SK-N-SH treated with all-trans-retinoic acid at 6 μM for 48 hours (cell line): ENCODE measurements around the gene PHACTR3.

Experiments used
- ATAC-seq: fragments of 200-7000 bp; cut with Tn5 transposase; 3 replicates; pipeline ENCODE4 v1.9.1; 2020; ENCODE audit warnings: mild to moderate bottlenecking, moderate library complexity
- ARNTL ChIP-seq: fragments of 450-650 bp; formaldehyde crosslinking; IDR thresholded peaks from 2 replicates; pipeline ENCODE4 v1.5.0; 2020; ENCODE audit warnings: low read depth, mild to moderate bottlenecking, moderate library complexity, borderline replicate concordance
- BACH2 ChIP-seq: fragments of 250-450 bp; sonication (Bioruptor Pico); IDR thresholded peaks from 2 replicates; pipeline ENCODE4 v1.9.0; 2021; ENCODE audit warnings: mild to moderate bottlenecking, borderline replicate concordance
- CREB5 ChIP-seq: fragments of 250-450 bp; sonication (Bioruptor Pico); IDR thresholded peaks from 2 replicates; pipeline ENCODE4 v1.5.1; 2020; ENCODE audit warnings: low read depth, mild to moderate bottlenecking, moderate library complexity
- CSDC2 ChIP-seq: fragments of 250-450 bp; sonication (Bioruptor Pico); IDR thresholded peaks from 2 replicates; pipeline ENCODE4 v1.5.0; 2020; ENCODE audit warnings: mild to moderate bottlenecking, moderate library complexity
- CSRNP3 ChIP-seq: fragments of 250-450 bp; sonication (Bioruptor Pico); IDR thresholded peaks from 2 replicates; pipeline ENCODE4 v1.5.1; 2021; ENCODE audit warnings: mild to moderate bottlenecking, moderate library complexity
- GLIS3 ChIP-seq: fragments of 250-450 bp; sonication (Bioruptor Pico); IDR thresholded peaks from 2 replicates; pipeline ENCODE4 v1.5.0; 2020; ENCODE audit warnings: mild to moderate bottlenecking, moderate library complexity
- ISL1 ChIP-seq: fragments of 250-450 bp; sonication (Bioruptor Pico); IDR thresholded peaks from 2 replicates; pipeline ENCODE4 v2.1.2; 2022; ENCODE audit warnings: mild to moderate bottlenecking, moderate library complexity
- OSR1 ChIP-seq: fragments of 250-450 bp; sonication (Bioruptor Pico); IDR thresholded peaks from 2 replicates; pipeline ENCODE4 v1.8.0; 2022; ENCODE audit warnings: moderate library complexity, mild to moderate bottlenecking, inconsistent platforms
- PATZ1 ChIP-seq: fragments of 250-450 bp; sonication (Bioruptor Pico); IDR thresholded peaks from 2 replicates; pipeline ENCODE4 v1.8.0; 2020; ENCODE audit warnings: mild to moderate bottlenecking, moderate library complexity, borderline replicate concordance
- POU6F1 ChIP-seq: fragments of 250-450 bp; sonication (Bioruptor Pico); IDR thresholded peaks from 2 replicates; pipeline ENCODE4 v1.8.0; 2021; ENCODE audit warnings: low read depth, mild to moderate bottlenecking, moderate library complexity, borderline replicate concordance
- PPARA ChIP-seq: fragments of 250-450 bp; sonication (Bioruptor Pico); IDR thresholded peaks from 2 replicates; pipeline ENCODE4 v1.5.0; 2020; ENCODE audit warnings: mild to moderate bottlenecking, borderline replicate concordance
- RARB ChIP-seq: fragments of 250-450 bp; sonication (Bioruptor Pico); IDR thresholded peaks from 2 replicates; pipeline ENCODE4 v1.8.0; 2021; ENCODE audit warnings: mild to moderate bottlenecking, moderate library complexity
- SNAI2 ChIP-seq: fragments of 250-450 bp; sonication (Bioruptor Pico); IDR thresholded peaks from 2 replicates; pipeline ENCODE4 v1.5.0; 2020; ENCODE audit warnings: mild to moderate bottlenecking, moderate library complexity
- TCF4 ChIP-seq: fragments of 250-450 bp; sonication (Bioruptor Pico); IDR thresholded peaks from 2 replicates; pipeline ENCODE4 v1.8.0; 2021; ENCODE audit warnings: mild to moderate bottlenecking, moderate library complexity, borderline replicate concordance
- TOX ChIP-seq: fragments of 250-450 bp; sonication (Bioruptor Pico); IDR thresholded peaks from 2 replicates; pipeline ENCODE4 v1.8.0; 2021; ENCODE audit warnings: mild to moderate bottlenecking, moderate library complexity, borderline replicate concordance
- ZC3H10 ChIP-seq: fragments of 250-450 bp; sonication (Bioruptor Pico); IDR thresholded peaks from 2 replicates; pipeline ENCODE4 v1.5.1; 2021; ENCODE audit warnings: mild to moderate bottlenecking, moderate library complexity
- ZFP3 ChIP-seq: fragments of 250-450 bp; sonication (Bioruptor Pico); IDR thresholded peaks from 2 replicates; pipeline ENCODE4 v1.5.0; 2020; ENCODE audit warnings: mild to moderate bottlenecking, moderate library complexity
- ZFP30 ChIP-seq: fragments of 450-650 bp; formaldehyde crosslinking; IDR thresholded peaks from 2 replicates; pipeline ENCODE4 v1.5.0; 2022; ENCODE audit warnings: mild to moderate bottlenecking, moderate library complexity
- ZNF565 ChIP-seq: fragments of 450-650 bp; formaldehyde crosslinking; conservative IDR thresholded peaks from 2 replicates; pipeline ENCODE4 v1.5.0; 2020; ENCODE audit warnings: low read depth, mild to moderate bottlenecking, moderate library complexity
- ZNF70 ChIP-seq: fragments of 450-650 bp; formaldehyde crosslinking; IDR thresholded peaks from 2 replicates; pipeline ENCODE4 v1.5.0; 2020; ENCODE audit warnings: mild to moderate bottlenecking, moderate library complexity
- ZNF8 ChIP-seq: fragments of 450-650 bp; formaldehyde crosslinking; IDR thresholded peaks from 2 replicates; pipeline ENCODE4 v1.5.0; 2020; ENCODE audit warnings: mild to moderate bottlenecking, moderate library complexity

The PHACTR3 gene

GRCh38 chr20:59559863-59560262 lies 44.5 kb upstream of the PHACTR3 start:
- ATAC-seq = no peak
- TF ChIP-seq GLIS3 (CRISPR knock-in tag) = no peak
- TF ChIP-seq ARNTL (CRISPR knock-in tag) = no peak
- TF ChIP-seq SNAI2 (CRISPR knock-in tag) = no peak
- no peak for TF ChIP-seq ZC3H10 (CRISPR knock-in tag)

GRCh38 chr20:59560588-59561227 lies 43.6 kb upstream of the PHACTR3 start:
- TF ChIP-seq ZFP3 (CRISPR knock-in tag) (no peak), PPARA (no peak), ZC3H10 (CRISPR knock-in tag) (no peak), ZNF70 (no peak), CSRNP3 (CRISPR knock-in tag) (no peak), ZNF565 (no peak), RARB (CRISPR knock-in tag) (no peak), ISL1 (CRISPR knock-in tag) (no peak), CSDC2 (no peak), BACH2 (CRISPR knock-in tag) (no peak), ZFP30 (no peak), OSR1 (no peak), CREB5 (CRISPR knock-in tag) (no peak), SNAI2 (CRISPR knock-in tag) (no peak), TOX (no peak), POU6F1 (CRISPR knock-in tag) (no peak), GLIS3 (CRISPR knock-in tag) (no peak), ZNF8 (CRISPR knock-in tag) (no peak)
- peak; percentile 68 for ATAC-seq

GRCh38 chr20:59561228-59561605 lies 43.1 kb upstream of the PHACTR3 start:
- no peak for ATAC-seq
- TF ChIP-seq PPARA = no peak
- no peak for TF ChIP-seq ZNF8 (CRISPR knock-in tag)
- TF ChIP-seq CSDC2 = no peak
- no peak for TF ChIP-seq TCF4
- TF ChIP-seq OSR1 = no peak
- TF ChIP-seq PATZ1 (CRISPR knock-in tag) = no peak
- no peak for TF ChIP-seq RARB (CRISPR knock-in tag)
- no peak for TF ChIP-seq ZFP3 (CRISPR knock-in tag)
- no peak for TF ChIP-seq SNAI2 (CRISPR knock-in tag)
- no peak for TF ChIP-seq ZNF70
- TF ChIP-seq ZFP30 = no peak
- no peak for TF ChIP-seq ARNTL (CRISPR knock-in tag)
- TF ChIP-seq GLIS3 (CRISPR knock-in tag) = no peak
- no peak for TF ChIP-seq TOX
- TF ChIP-seq CREB5 (CRISPR knock-in tag) = no peak
- no peak for TF ChIP-seq BACH2 (CRISPR knock-in tag)
- TF ChIP-seq POU6F1 (CRISPR knock-in tag) = no peak
